Right lobe of liver (tissue), 6 donors: ENCODE data around the gene MTCL3.
A peak's percentile ranks its signal among the peaks of the same experiment; 100 is the strongest.

ENCODE experiments used
- ATAC-seq, 4 donors: fragments of 200-7000 bp; cut with Tn5 transposase; one replicate each; pipeline ENCODE4 v1.9.1; 2020; ENCODE audit warnings: mild to moderate bottlenecking in 4 of 4, moderate library complexity in 4 of 4
- DNase-seq, 3 donors: peaks; one replicate each; pipeline ENCODE4 v3.0.0-alpha.2; 2020
- H3K27ac ChIP-seq, 3 donors: fragments of 200-600 bp; one replicate each; pipeline ENCODE4 v1.8.0; 2022
- H3K27me3 ChIP-seq, 2 donors: fragments of 200-600 bp; one replicate each; pipeline ENCODE4 v1.8.0; 2022
- H3K36me3 ChIP-seq, 4 donors: fragments of 200-600 bp; sonication (generic) in 1 of 4; one replicate each; pipeline versions ENCODE4 v1.5.1 to v1.8.0; 2017 to 2022; ENCODE audit warnings: control low read depth in 1 of 4
- H3K4me1 ChIP-seq, 4 donors: fragments of 200-600 bp; sonication (generic) in 1 of 4; one replicate each; pipeline versions ENCODE4 v1.5.1 to v1.8.0; 2017 to 2022; ENCODE audit warnings: control low read depth in 1 of 4
- H3K4me3 ChIP-seq, 3 donors: fragments of 200-600 bp; one replicate each; pipeline ENCODE4 v1.8.0; 2022
- H3K9me3 ChIP-seq, 4 donors: fragments of 200-600 bp; sonication (generic) in 1 of 4; one replicate each; pipeline versions ENCODE4 v1.5.1 to v1.8.0; 2017 to 2022; ENCODE audit warnings: control low read depth in 1 of 4
- CTCF ChIP-seq, 4 donors: fragments of 200-600 bp in 3 of 4; fragments of 450-650 bp in 1 of 4; IDR thresholded peaks; one replicate each; pipeline versions ENCODE4 v1.5.1 to v1.8.0; 2016 to 2022; ENCODE audit warnings: antibody characterized with exemption in 4 of 4, mild to moderate bottlenecking in 2 of 4
- POLR2A ChIP-seq: fragments of 450-650 bp; IDR thresholded peaks from one replicate; pipeline ENCODE4 v1.6.1; 2017; ENCODE audit warnings: antibody characterized with exemption, mild to moderate bottlenecking
- WGBS: methylation state at CpG from one replicate; pipeline ENCODE4 v1.1.6; 2018; ENCODE audit warnings: low coverage, low lambda C conversion rate; ENCODE audit not compliant: insufficient coverage; ENCODE audit errors: missing lambda C conversion rate; 5-methylcytosine and 5-hydroxymethylcytosine counted together
- intact Hi-C, 2 donors: fragments of 100-400 bp; cut with DNase I; formaldehyde crosslinking; loops; one replicate each; pipeline versions ENCODE4 v1.11.2 to v1.14.1; 2022
- donor health status: DM: no; HTN: yes; CAD: no.
- donor health status: DM: no; HTN: no; CAD: no.
- donor health status: DM: no; HTN: no; CAD: no.
- donor health status: DM: no; HTN: yes; CAD: no.
- donor health status: DM: no; HTN: yes; CAD: no.

Gene MTCL3

GRCh38 chr6:127459231-127459641 is 59.9 kb downstream of the MTCL3 start, which contains the start of gene KIAA0408:
Gene KIAA0408 (minus strand): TSS chr6:127459389. CDS start chr6:127453981, 5,408 bp downstream.
- peaks cover 0 to 19% (median 4%) of the 10 kb centered on the region in 4 donors for H3K4me1 ChIP-seq
- DNase-seq (no peak), ATAC-seq (peak; percentile 38 to 67 (median 48))
- intact Hi-C loops = no loop called here
- H3K27me3 ChIP-seq = no peaks in the 10 kb centered on the region
- H3K4me3 ChIP-seq = no peak within 1 kb of the TSS
- WGBS = 22% methylated on average over 4 of the region's 4 CpGs
- TF ChIP-seq CTCF (IDR thresholded peaks at IDR 0.05) (no peak), POLR2A (no peak)
- no peaks in the 10 kb centered on the region for H3K36me3 ChIP-seq
- H3K27ac ChIP-seq = peak within 1 kb of the TSS; percentile 4 to 36 (median 27)
- no peaks in the 10 kb centered on the region for H3K9me3 ChIP-seq

- Histone ChIP-seq H3K4me1 (peaks cover 0 to 19% (median 4%) of the 10 kb centered on the region in 4 donors), H3K27me3 (no peaks in the 10 kb centered on the region), H3K9me3 (no peaks in the 10 kb centered on the region), H3K4me3 (no peak overlapping the region), H3K36me3 (no peaks in the 10 kb centered on the region), H3K27ac (peak overlapping the region; percentile 4 to 27 (median 15))
- DNase-seq = peak in 2 of 3 donors; percentile 25 to 77
- WGBS = 19% methylated on average over 4 of the region's 4 CpGs
- intact Hi-C loops = no loop called here
- TF ChIP-seq CTCF (IDR thresholded peaks at IDR 0.05) (no peak), POLR2A (no peak)
- ATAC-seq = peak; percentile 90 to 95 (median 92)
Observed at GRCh38 chr6:127458817-127459216, 60.3 kb downstream of the MTCL3 start.

GRCh38 chr6:127458222-127458621 is 60.9 kb downstream of the MTCL3 start:
- 20% methylated on average over 3 of the region's 3 CpGs for WGBS
- Histone ChIP-seq H3K27me3 (no peaks in the 10 kb centered on the region), H3K27ac (peak overlapping the region in 2 of 3 donors; percentile 4 to 36), H3K4me3 (no peak overlapping the region), H3K4me1 (peaks cover 0 to 19% (median 4%) of the 10 kb centered on the region in 4 donors), H3K9me3 (no peaks in the 10 kb centered on the region), H3K36me3 (no peaks in the 10 kb centered on the region)
- no peak for TF ChIP-seq POLR2A
- no peak for TF ChIP-seq CTCF (IDR thresholded peaks at IDR 0.05)
- no peak for DNase-seq
- intact Hi-C loops = no loop called here
- peak in 3 of 4 donors; percentile 21 to 66 (median 22) for ATAC-seq

GRCh38 chr6:127457456-127458064 is 61.6 kb downstream of the MTCL3 start:
- Histone ChIP-seq H3K4me1 (peaks cover 0 to 19% (median 4%) of the 10 kb centered on the region in 4 donors), H3K36me3 (no peaks in the 10 kb centered on the region), H3K27ac (peak overlapping the region in 1 of 3 donors; percentile 36), H3K9me3 (no peaks in the 10 kb centered on the region), H3K27me3 (no peaks in the 10 kb centered on the region), H3K4me3 (no peak overlapping the region)
- ATAC-seq = peak; percentile 71 to 77 (median 76)
- DNase-seq = no peak
- TF ChIP-seq POLR2A (no peak), CTCF (IDR thresholded peaks at IDR 0.05) (no peak)
- intact Hi-C loops = no loop called here
- 13% methylated on average over 3 of the region's 3 CpGs for WGBS
